GM21576 (cell line): ENCODE data around the gene MYL5.
"Not testable (repeated sequence)": the region's sequence is repeated elsewhere in the genome, so short reads cannot be mapped to it uniquely, and the experiment has no call there.

Experiments
- ATAC-seq: cut with Tn5 transposase; IDR thresholded peaks from one replicate; pipeline ENCODE4 v1.9.1; 2021; ENCODE audit warnings: mild to moderate bottlenecking, moderate library complexity; ENCODE audit not compliant: unreplicated experiment

MYL5 gene

GRCh38 chr4:635851-636627 lies 38.3 kb upstream of the MYL5 start:
- ATAC-seq = no peak

- no peak for ATAC-seq
Observed at GRCh38 chr4:636628-637159, 37.6 kb upstream of the MYL5 start.

- ATAC-seq = no peak
Observed at GRCh38 chr4:637536-638280, 36.6 kb upstream of the MYL5 start.

GRCh38 chr4:642366-642765 lies 32.0 kb upstream of the MYL5 start:
- not testable (repeated sequence) for ATAC-seq

- no peak for ATAC-seq
Observed at GRCh38 chr4:646460-646859, 27.9 kb upstream of the MYL5 start.

- ATAC-seq = no peak
Observed at GRCh38 chr4:647481-647880, 26.9 kb upstream of the MYL5 start.

- no peak for ATAC-seq
Observed at GRCh38 chr4:648579-649292, 25.6 kb upstream of the MYL5 start.

GRCh38 chr4:649293-649625 lies 25.1 kb upstream of the MYL5 start:
- ATAC-seq = no peak

- no peak for ATAC-seq
Observed at GRCh38 chr4:649751-650310, 24.5 kb upstream of the MYL5 start.

GRCh38 chr4:650461-650860 lies 23.9 kb upstream of the MYL5 start:
- ATAC-seq = no peak

GRCh38 chr4:650951-651883 lies 23.1 kb upstream of the MYL5 start:
- ATAC-seq = no peak

GRCh38 chr4:651884-652642 lies 22.3 kb upstream of the MYL5 start:
- no peak for ATAC-seq

GRCh38 chr4:653080-653821 lies 21.1 kb upstream of the MYL5 start:
- ATAC-seq = no peak

- ATAC-seq = no peak
Observed at GRCh38 chr4:653831-654502, 20.4 kb upstream of the MYL5 start.

- ATAC-seq = no peak
Observed at GRCh38 chr4:654503-654845, 19.9 kb upstream of the MYL5 start.

GRCh38 chr4:654871-655463 lies 19.4 kb upstream of the MYL5 start:
- no peak for ATAC-seq

GRCh38 chr4:655464-656151 lies 18.7 kb upstream of the MYL5 start:
- no peak for ATAC-seq
